GM21447 (cell line): Measurements from ENCODE around the gene RBMS3.
"Not testable (repeated sequence)": the region's sequence is repeated elsewhere in the genome, so short reads cannot be mapped to it uniquely, and the experiment has no call there.

Source experiments
- ATAC-seq: cut with Tn5 transposase; IDR thresholded peaks from one replicate; pipeline ENCODE4 v1.9.1; 2021; ENCODE audit not compliant: unreplicated experiment

The RBMS3 gene

GRCh38 chr3:29337565-29337964 lies 56.7 kb downstream of the RBMS3 start:
- ATAC-seq: no peak

GRCh38 chr3:29338377-29338776 lies 57.5 kb downstream of the RBMS3 start:
- no peak for ATAC-seq

DNA sequence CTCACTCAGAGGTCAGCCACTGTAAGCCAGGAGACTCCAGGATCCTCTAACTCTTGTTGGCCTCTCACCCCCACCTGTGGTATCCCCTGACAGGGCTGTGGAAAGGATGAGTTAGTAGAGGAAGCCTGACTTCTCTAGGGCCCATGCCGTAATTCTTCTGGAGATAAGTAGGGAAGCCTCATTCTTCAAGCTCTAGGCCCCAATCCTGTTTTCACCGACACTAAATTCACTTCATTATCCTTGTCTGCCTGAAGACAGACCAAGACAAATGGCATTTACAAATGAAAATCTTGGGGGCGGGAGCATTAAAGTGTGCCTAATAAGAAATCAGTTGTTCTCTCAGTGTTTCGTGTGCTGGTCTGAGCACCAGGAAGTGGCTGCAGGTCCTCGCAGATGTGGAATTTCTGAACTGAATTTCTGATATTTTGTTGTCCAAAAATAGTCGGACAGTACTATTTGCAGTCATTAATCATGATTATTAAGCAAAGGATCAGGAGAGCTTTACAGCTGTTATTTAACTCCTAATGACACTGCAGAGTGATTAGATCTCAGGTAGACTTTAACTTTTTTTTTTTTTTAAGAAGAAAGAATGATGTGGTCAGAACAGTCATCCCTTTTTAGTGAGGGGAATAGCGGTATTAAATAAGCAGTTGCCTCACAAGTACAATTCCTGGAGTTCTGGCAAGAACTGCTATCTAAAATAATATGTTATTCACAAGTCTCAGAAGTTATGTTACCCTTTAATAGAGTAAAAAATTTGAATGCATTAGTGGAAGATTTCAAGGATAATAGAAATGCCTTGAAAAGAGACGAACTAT lies 58.4 kb downstream of the RBMS3 start:
- no peak for ATAC-seq

DNA sequence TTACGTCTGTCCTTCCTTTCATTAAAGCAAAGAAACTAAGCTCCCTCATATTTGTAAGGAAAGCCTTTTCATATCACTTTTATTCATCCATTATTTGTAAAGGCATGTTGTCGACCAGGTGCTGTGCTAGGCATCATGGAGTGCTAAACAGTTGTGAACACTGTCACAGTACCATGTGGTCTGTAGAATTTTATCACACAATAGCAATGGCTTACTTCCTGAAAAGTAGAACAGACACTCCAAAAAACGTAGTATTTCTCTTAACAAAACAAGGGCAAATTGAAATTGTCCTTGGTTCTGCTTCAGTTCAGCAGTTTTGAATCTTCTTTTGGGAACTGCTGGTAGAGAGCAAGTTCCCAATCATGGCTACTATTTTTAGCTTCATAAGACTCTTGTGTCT lies 63.3 kb downstream of the RBMS3 start:
- no peak for ATAC-seq

- ATAC-seq: no peak
Observed at GRCh38 chr3:29344935-29345334, 64.1 kb downstream of the RBMS3 start.

DNA sequence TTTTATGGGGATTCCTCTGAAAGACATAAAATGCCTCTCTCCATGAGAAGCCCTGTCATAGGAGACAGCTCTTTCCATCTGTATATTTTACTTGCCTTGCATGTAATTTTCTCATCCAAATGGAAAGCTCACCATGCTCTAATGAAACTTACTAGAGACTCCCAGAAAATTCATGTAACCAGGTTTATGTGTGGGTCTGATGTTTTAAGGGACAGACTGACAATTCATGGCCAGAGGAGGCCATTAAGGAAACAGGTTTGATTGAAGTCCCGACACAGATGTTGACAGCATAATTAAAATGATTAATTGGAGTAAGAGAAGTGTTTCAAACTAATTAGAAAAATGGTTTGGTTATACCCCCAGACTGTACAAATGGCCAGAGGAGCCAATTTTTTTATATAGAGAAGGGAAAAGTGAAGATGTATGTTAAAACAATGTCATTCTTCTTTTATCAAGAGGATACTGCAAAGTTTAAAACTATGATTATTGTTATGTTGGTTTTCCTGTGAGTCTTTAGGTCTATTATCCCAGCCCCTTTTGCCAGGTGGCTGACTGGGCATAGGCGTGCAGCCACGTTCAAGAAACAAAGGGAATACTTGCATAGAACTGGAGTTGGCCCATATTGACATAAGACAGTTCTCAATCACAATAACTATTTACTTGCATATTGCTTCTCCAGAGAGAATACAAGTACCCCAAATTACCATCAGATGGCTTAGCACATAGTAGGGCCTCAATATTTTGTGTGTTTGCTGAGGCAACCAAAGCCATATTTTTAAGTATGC lies 64.8 kb downstream of the RBMS3 start:
- ATAC-seq: no peak

GRCh38 chr3:29346828-29347227 lies 66.0 kb downstream of the RBMS3 start:
- no peak for ATAC-seq

DNA sequence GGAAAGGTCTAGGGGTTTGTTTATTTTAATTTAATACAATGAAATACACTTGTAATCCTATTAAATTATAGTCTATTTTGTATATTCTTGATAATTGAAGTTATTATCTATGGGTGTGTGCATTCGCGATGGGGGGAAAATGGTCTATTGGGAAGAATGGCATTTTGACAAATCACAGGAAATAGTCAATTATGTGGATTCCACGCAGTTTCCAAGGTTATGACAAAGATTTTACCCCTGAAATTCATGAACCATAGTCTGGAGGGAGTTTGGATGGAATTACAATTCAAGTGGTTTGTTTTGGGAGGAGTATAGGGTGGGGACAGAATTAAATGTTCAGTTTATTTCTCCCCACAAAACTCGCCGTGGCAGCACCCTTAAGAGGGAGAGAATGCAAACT lies 66.5 kb downstream of the RBMS3 start:
- ATAC-seq: no peak

DNA sequence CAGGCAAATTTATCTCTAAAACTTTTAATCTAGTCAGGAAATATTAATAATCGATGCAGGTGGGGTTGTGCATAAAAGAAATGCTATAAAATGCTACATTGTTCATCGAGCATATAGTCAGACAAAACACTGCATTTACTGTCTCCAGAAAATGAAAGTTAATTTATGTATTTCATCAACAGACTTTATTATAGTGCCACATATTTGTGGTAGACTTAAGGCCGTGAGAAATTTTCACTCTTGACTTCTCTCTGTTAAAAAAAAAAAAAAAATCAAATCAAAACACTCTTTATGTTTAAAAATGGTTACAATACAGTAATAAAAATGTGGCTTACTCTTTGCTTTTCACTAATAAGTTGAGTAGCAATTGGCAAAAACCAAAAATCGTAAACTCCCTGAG lies 67.4 kb downstream of the RBMS3 start:
- no peak for ATAC-seq

GRCh38 chr3:29349049-29349448 lies 68.2 kb downstream of the RBMS3 start:
- no peak for ATAC-seq

- ATAC-seq: no peak
Observed at GRCh38 chr3:29353807-29354206, 72.9 kb downstream of the RBMS3 start.

- ATAC-seq: no peak
Observed at GRCh38 chr3:29354894-29355293, 74.0 kb downstream of the RBMS3 start.

- no peak for ATAC-seq
Observed at GRCh38 chr3:29356062-29356461, 75.2 kb downstream of the RBMS3 start.

GRCh38 chr3:29360289-29360688 lies 79.4 kb downstream of the RBMS3 start:
- not testable (repeated sequence) for ATAC-seq

DNA sequence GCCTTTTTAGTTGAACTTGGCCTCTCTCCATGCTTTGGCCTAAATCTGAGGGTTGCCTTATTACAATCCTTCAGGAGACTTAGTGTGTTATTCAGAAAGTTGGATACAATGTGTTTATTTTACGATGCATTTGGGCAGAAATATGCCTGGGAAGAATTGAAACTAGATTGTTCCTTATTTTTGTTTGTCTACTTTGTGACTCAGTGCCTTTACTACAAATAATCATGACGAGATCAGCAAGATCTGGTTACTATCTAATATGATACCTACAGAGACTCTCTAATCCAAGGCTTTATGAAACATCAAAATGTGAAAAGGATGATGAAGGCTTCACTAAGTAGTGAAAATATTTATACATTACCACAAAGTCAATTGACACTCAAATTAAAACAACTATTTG lies 82.2 kb downstream of the RBMS3 start:
- ATAC-seq: no peak

GRCh38 chr3:29370021-29370420 lies 89.2 kb downstream of the RBMS3 start:
- ATAC-seq: no peak

- ATAC-seq: no peak
Observed at GRCh38 chr3:29370476-29371420, 89.9 kb downstream of the RBMS3 start.

- ATAC-seq: no peak
Observed at GRCh38 chr3:29373131-29373680, 92.3 kb downstream of the RBMS3 start.

GRCh38 chr3:29374226-29374625 lies 93.4 kb downstream of the RBMS3 start:
- ATAC-seq: no peak

GRCh38 chr3:29379097-29379496 lies 98.2 kb downstream of the RBMS3 start:
- ATAC-seq: no peak

GRCh38 chr3:29381595-29381994 lies 100.7 kb downstream of the RBMS3 start:
- ATAC-seq: no peak
